Colonic mucosa (tissue), 4 donors: ENCODE results near the gene LDB3. TPM values are rescaled to one million over a fixed set of nuclear protein-coding genes. Genes with fewer than 3 reads are reported as not detected.
A peak's percentile ranks its signal among the peaks of the same experiment; 100 is the strongest.

ENCODE experiments used
- DNase-seq: peaks from one replicate; pipeline ENCODE4 v3.0.0-alpha.2; 2020
- H3K27ac ChIP-seq: fragments of 200-600 bp; one replicate; pipeline ENCODE4 v1.8.0; 2021
- H3K27me3 ChIP-seq: fragments of 200-600 bp; one replicate; pipeline ENCODE4 v1.8.0; 2021
- H3K36me3 ChIP-seq: fragments of 200-600 bp; one replicate; pipeline ENCODE4 v1.8.0; 2021
- H3K4me1 ChIP-seq: fragments of 200-600 bp; one replicate; pipeline ENCODE4 v1.8.0; 2021; ENCODE audit warnings: mild to moderate bottlenecking
- H3K4me3 ChIP-seq: fragments of 200-600 bp; one replicate; pipeline ENCODE4 v1.8.0; 2021
- H3K9ac ChIP-seq, 2 donors: one replicate each; pipeline ENCODE4 v1.7.0; 2013; ENCODE audit warnings: control low read depth in 2 of 2, low read depth in 2 of 2, low read length in 2 of 2
- H3K9me3 ChIP-seq: fragments of 200-600 bp; one replicate; pipeline ENCODE4 v1.8.0; 2021
- intact Hi-C: fragments of 100-400 bp; cut with DNase I; formaldehyde crosslinking; loops from one replicate; pipeline ENCODE4 v1.14.1; 2022
- total RNA-seq, 2 donors: library from RNA; stranded (reverse); fragmentation: NEBNext Ultra II Directional in 1 of 2; extraction: Animal tissue kit (Norgen Biotek cat#: 25700) in 1 of 2; gene quantifications; one replicate each; pipeline ENCODE4 v1.2.1, GENCODE V29; 2021
- TF ChIP-seq, protein P1 (sequence below): fragments of 200-600 bp; IDR thresholded peaks from one replicate; pipeline ENCODE4 v1.8.0; 2022; ENCODE audit warnings: antibody characterized with exemption, mild to moderate bottlenecking
- donor health status: healthy.
- donor health status: DM: no; HTN: no; CAD: no.
- donor health status: DM: no; HTN: no; CAD: no.

Gene LDB3
- total RNA-seq, 2 donors from 2014 or later, result 0.72 to 4.7 TPM

- intact Hi-C loops, result no loop called here
- Histone ChIP-seq H3K4me1 (no peaks in the 10 kb centered on the region), H3K4me3 (no peak overlapping the region), H3K9ac (no peak overlapping the region), H3K27me3 (no peaks in the 10 kb centered on the region), H3K27ac (no peak overlapping the region), H3K9me3 (no peaks in the 10 kb centered on the region), H3K36me3 (no peaks in the 10 kb centered on the region)
- no peak for DNase-seq
- TF ChIP-seq, protein P1, sequence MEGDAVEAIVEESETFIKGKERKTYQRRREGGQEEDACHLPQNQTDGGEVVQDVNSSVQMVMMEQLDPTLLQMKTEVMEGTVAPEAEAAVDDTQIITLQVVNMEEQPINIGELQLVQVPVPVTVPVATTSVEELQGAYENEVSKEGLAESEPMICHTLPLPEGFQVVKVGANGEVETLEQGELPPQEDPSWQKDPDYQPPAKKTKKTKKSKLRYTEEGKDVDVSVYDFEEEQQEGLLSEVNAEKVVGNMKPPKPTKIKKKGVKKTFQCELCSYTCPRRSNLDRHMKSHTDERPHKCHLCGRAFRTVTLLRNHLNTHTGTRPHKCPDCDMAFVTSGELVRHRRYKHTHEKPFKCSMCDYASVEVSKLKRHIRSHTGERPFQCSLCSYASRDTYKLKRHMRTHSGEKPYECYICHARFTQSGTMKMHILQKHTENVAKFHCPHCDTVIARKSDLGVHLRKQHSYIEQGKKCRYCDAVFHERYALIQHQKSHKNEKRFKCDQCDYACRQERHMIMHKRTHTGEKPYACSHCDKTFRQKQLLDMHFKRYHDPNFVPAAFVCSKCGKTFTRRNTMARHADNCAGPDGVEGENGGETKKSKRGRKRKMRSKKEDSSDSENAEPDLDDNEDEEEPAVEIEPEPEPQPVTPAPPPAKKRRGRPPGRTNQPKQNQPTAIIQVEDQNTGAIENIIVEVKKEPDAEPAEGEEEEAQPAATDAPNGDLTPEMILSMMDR, result no peak
These were observed 100.2 kb downstream of the LDB3 start for GRCh38 chr10:86768412-86769062.

DNA sequence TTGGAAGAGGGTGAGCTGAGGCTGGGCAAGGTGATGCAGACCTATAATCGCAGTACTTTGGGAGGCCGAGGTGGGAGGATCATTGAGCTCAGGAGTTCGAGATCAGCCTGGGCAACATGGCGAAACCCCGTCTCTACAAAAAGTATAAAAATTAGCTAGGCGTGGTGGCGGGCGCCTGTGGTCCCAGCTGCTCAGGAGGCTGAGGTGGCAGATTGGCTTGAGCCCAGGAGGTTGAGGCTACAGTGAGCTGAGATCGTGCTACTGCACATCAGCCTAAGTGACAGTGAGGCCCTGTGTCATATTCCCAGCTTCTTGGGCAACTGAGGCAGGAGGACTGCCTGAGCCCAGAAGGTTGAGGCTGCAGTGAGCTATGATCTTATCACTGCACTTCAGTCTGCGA, 101.7 kb downstream of the LDB3 start:
- Histone ChIP-seq H3K27ac (no peak overlapping the region), H3K4me1 (no peaks in the 10 kb centered on the region), H3K4me3 (no peak overlapping the region), H3K9me3 (no peaks in the 10 kb centered on the region), H3K27me3 (no peaks in the 10 kb centered on the region), H3K36me3 (no peaks in the 10 kb centered on the region), H3K9ac (no peak overlapping the region)
- no peak for DNase-seq
- TF ChIP-seq, protein P1, result no peak
- intact Hi-C loops, result no loop called here

DNA sequence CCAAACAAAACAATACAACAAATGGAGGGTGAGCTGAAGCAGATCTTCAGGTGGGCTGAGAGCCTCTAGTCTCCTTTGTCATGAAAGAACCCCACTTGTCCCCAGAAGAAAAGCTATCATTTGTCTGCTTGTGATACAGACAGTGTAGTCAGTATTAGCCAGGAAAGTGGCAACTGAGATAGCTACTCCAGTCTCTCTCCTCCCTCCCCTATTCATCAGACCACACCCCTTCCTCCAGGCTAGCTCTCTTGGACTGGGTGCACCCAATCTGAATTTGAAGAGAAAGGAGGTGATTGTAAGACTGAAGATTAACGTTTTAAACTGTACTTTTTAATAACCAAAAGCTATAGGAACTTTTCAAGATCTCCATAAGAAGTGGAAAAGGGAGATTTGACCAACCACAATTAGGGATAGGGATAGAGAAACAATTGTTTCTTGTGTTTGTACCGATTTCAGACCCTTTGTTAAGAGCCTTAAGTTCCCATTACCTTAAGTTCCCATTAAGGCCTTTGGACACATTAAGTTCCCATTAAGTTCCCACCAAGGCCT, 102.2 kb downstream of the LDB3 start:
- no peaks in the 10 kb centered on the region for H3K4me1 ChIP-seq
- no peak overlapping the region for H3K4me3 ChIP-seq
- TF ChIP-seq, protein P1, result no peak
- H3K36me3 ChIP-seq, result no peaks in the 10 kb centered on the region
- H3K27me3 ChIP-seq, result no peaks in the 10 kb centered on the region
- no peak overlapping the region for H3K9ac ChIP-seq
- intact Hi-C loops, result no loop called here
- DNase-seq, result no peak
- H3K27ac ChIP-seq, result no peak overlapping the region
- no peaks in the 10 kb centered on the region for H3K9me3 ChIP-seq

GRCh38 chr10:86773498-86773897, 105.2 kb downstream of the LDB3 start:
- Histone ChIP-seq H3K36me3 (no peaks in the 10 kb centered on the region), H3K27me3 (no peaks in the 10 kb centered on the region), H3K9ac (no peak overlapping the region), H3K27ac (no peak overlapping the region), H3K4me1 (no peaks in the 10 kb centered on the region), H3K9me3 (no peaks in the 10 kb centered on the region), H3K4me3 (no peak overlapping the region)
- DNase-seq, result no peak
- TF ChIP-seq, protein P1, result no peak
- intact Hi-C loops, result no loop called here

DNA sequence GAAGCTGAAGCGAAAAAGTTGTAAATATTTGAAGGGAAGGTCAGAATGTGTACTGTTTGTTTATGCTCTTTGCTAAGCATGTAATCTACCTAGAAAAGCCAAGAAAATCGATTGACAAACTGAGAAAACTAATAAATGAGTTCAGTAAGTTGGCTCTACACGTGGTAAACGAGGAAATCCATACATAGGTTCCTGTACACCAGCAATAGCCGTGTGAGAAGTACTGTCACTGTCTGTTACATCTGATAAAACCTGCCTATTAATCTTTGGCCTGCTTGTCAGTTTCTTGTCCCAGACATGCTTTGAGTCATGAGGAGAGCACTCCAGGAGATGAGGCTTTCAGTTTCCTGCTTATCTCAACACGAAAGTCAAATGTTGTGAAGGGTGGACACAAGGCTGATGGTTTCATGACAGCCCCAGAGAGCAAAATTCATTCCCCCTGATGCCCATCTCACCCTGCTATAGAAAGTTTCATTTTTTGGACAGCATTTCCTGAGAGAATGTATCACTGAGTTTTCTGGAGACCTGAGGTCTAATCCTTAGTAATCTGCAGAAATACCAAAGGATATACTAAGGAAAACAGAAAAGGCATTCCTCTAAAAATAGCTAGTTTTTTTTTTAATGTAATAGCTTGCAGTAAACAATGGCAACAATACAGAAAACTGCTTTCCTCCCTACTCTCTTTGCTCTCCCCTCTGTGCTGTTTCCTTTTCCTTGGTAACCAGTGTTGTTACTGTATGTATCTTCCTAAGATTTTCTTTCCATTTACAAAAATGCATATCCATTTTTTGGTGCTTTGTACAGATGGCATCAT, 107.0 kb downstream of the LDB3 start:
- Histone ChIP-seq H3K27ac (peak overlapping the region; percentile 1), H3K36me3 (no peaks in the 10 kb centered on the region), H3K27me3 (no peaks in the 10 kb centered on the region), H3K4me3 (no peak overlapping the region), H3K9me3 (no peaks in the 10 kb centered on the region), H3K9ac (no peak overlapping the region), H3K4me1 (no peaks in the 10 kb centered on the region)
- intact Hi-C loops, result no loop called here
- DNase-seq, result no peak
- TF ChIP-seq, protein P1, result no peak
